ENCODE data around the gene SSH2.

The SSH2 gene

GRCh38 chr17:29593591-29594518 lies 336.2 kb downstream of the SSH2 start:
- Histone ChIP-seq H3K36me3 (no peaks in the 10 kb centered on the region), H3K4me1 (peaks cover 0 to 45% (median 41%) of the 10 kb centered on the region in 4 donors), H3K9me3 (no peaks in the 10 kb centered on the region), H3K27ac (peak overlapping the region; percentile 17 to 48), H3K4me3 (peak overlapping the region; percentile 62 to 74), H3K27me3 (no peaks in the 10 kb centered on the region)
- intact Hi-C loops (cut with DNase I; ENCODE audit: low total_unique reads), result loop anchor here (10.0 kb wide), 1 partner anchor 769 kb away; no protein-coding TSS in a partner anchor
- no peak for TF ChIP-seq CTCF (IDR thresholded peaks at IDR 0.05)
- no peak for DNase-seq

- peak in 1 of 2 donors; percentile 55 for DNase-seq
- Histone ChIP-seq H3K27ac (peak within 1 kb of the TSS; percentile 77 to 86), H3K27me3 (no peaks in the 10 kb centered on the region), H3K36me3 (no peaks in the 10 kb centered on the region), H3K4me3 (peak within 1 kb of the TSS; percentile 74), H3K9me3 (no peaks in the 10 kb centered on the region), H3K4me1 (peaks cover 0 to 53% (median 47%) of the 10 kb centered on the region in 4 donors)
- intact Hi-C loops (cut with DNase I; ENCODE audit: low total_unique reads), result loop anchor here (10.0 kb wide), 1 partner anchor 768 kb away; no protein-coding TSS in a partner anchor
- TF ChIP-seq CTCF (IDR thresholded peaks at IDR 0.05), result no peak
Observed at GRCh38 chr17:29592850-29593551, 337.0 kb downstream of the SSH2 start, which contains the start of gene ANKRD13B. ANKRD13B (plus strand) TSS chr17:29593132; CDS start chr17:29593622, 490 bp downstream.

GRCh38 chr17:29591737-29592608 lies 338.1 kb downstream of the SSH2 start:
- peak; percentile 96 for TF ChIP-seq CTCF (IDR thresholded peaks at IDR 0.05)
- Histone ChIP-seq H3K27ac (peak overlapping the region; percentile 77 to 86), H3K4me3 (peak overlapping the region; percentile 74), H3K4me1 (peaks cover 0 to 64% (median 57%) of the 10 kb centered on the region in 4 donors), H3K9me3 (no peaks in the 10 kb centered on the region), H3K36me3 (no peaks in the 10 kb centered on the region), H3K27me3 (no peaks in the 10 kb centered on the region)
- intact Hi-C loops (cut with DNase I; ENCODE audit: low total_unique reads), result loop anchor here (10.0 kb wide), 1 partner anchor 767 kb away; no protein-coding TSS in a partner anchor
- DNase-seq, result peak; percentile 81 to 92

- no peak for TF ChIP-seq CTCF (IDR thresholded peaks at IDR 0.05)
- H3K4me1 ChIP-seq, result peaks cover 0 to 69% (median 63%) of the 10 kb centered on the region in 4 donors
- peak overlapping the region; percentile 74 for H3K4me3 ChIP-seq
- DNase-seq, result peak in 1 of 2 donors; percentile 63
- no peaks in the 10 kb centered on the region for H3K27me3 ChIP-seq
- peak overlapping the region; percentile 77 to 86 for H3K27ac ChIP-seq
- intact Hi-C loops (cut with DNase I; ENCODE audit: low total_unique reads), result loop anchor here (10.0 kb wide), 1 partner anchor 766 kb away; no protein-coding TSS in a partner anchor
- no peaks in the 10 kb centered on the region for H3K9me3 ChIP-seq
- H3K36me3 ChIP-seq, result no peaks in the 10 kb centered on the region
Observed at GRCh38 chr17:29591146-29591736, 338.8 kb downstream of the SSH2 start.

Data from tibial artery (tissue), 4 donors.